ENCODE measurements around the gene STARD13. TPM values are rescaled to one million over a fixed set of nuclear protein-coding genes. Genes with fewer than 3 reads are reported as not detected.
A peak's percentile ranks its signal among the peaks of the same experiment; 100 is the strongest.

Gene STARD13
- polyA plus RNA-seq, 1 donor (not counting 4 experiments of a cell fraction or from before 2014, with no cell fraction given) = 11.9 TPM

- H3K4me3 ChIP-seq (ENCODE audit: control insufficient read depth in 2 of 3, extremely low read depth in 1 of 3, insufficient read depth in 2 of 3, low read depth in 1 of 3, low read length in 3 of 3) = no peak overlapping the region
- DNase-seq (ENCODE audit: low read depth, low spot score) = no peak
- H2AFZ ChIP-seq (ENCODE audit: control insufficient read depth, low read length) = no peak overlapping the region
- FAIRE-seq = no peak
- H3K79me2 ChIP-seq (ENCODE audit: control insufficient read depth, insufficient read depth, low read length) = peaks cover 64% of the 10 kb centered on the region
- H3K27me3 ChIP-seq (ENCODE audit: control insufficient read depth, extremely low read depth, insufficient read depth, low read length) = no peaks in the 10 kb centered on the region
- H3K9me1 ChIP-seq (ENCODE audit: control insufficient read depth, extremely low read depth, insufficient read depth, low read length) = no peaks in the 10 kb centered on the region
- H3K9ac ChIP-seq (ENCODE audit: control insufficient read depth, extremely low read depth, insufficient read depth, low read length) = no peak overlapping the region
- no peaks in the 10 kb centered on the region for H4K20me1 ChIP-seq (ENCODE audit: control insufficient read depth, extremely low read depth, insufficient read depth, low read length)
- H3K27ac ChIP-seq (ENCODE audit: control insufficient read depth, insufficient read depth, low read length) = peak overlapping the region; percentile 3
- H3K36me3 ChIP-seq (ENCODE audit: control insufficient read depth in 2 of 2, extremely low read depth in 1 of 2, insufficient read depth in 2 of 2, low read length in 2 of 2) = peaks cover 1 to 11% of the 10 kb centered on the region in 2 experiments
- dilution Hi-C loops (cut with MboI; ENCODE audit: extremely low pct_ligation_motif_present, low sequenced_read_pairs) = no loop called here
- H3K4me2 ChIP-seq (ENCODE audit: control insufficient read depth, extremely low read depth, insufficient read depth, low read depth, low read length) = no peak overlapping the region
- TF ChIP-seq EZH2 (IDR thresholded peaks at IDR 0.05; ENCODE audit: low read length) = no peak
- no peak for TF ChIP-seq CTCF (optimal IDR thresholded peaks at IDR 0.05 in 1 of 3, IDR thresholded peaks at IDR 0.05 in 1 of 3, conservative IDR thresholded peaks at IDR 0.05 in 1 of 3; ENCODE audit: extremely low read depth in 1 of 3, insufficient read depth in 2 of 3, low read length in 3 of 3)
- H3K4me1 ChIP-seq (ENCODE audit: control insufficient read depth, extremely low read depth, insufficient read depth, low read length) = peaks cover 26% of the 10 kb centered on the region
- H3K9me3 ChIP-seq (ENCODE audit: control insufficient read depth, low read depth, low read length) = no peaks in the 10 kb centered on the region
These were observed 25.1 kb downstream of the STARD13 start for GRCh38 chr13:33260168-33261098.

GRCh38 chr13:33259296-33259695, 26.3 kb downstream of the STARD13 start:
- no peaks in the 10 kb centered on the region for H4K20me1 ChIP-seq (ENCODE audit: control insufficient read depth, extremely low read depth, insufficient read depth, low read length)
- no peak overlapping the region for H3K4me3 ChIP-seq (ENCODE audit: control insufficient read depth in 2 of 3, extremely low read depth in 1 of 3, insufficient read depth in 2 of 3, low read depth in 1 of 3, low read length in 3 of 3)
- no peak for DNase-seq (ENCODE audit: low read depth, low spot score)
- no peaks in the 10 kb centered on the region for H3K9me3 ChIP-seq (ENCODE audit: control insufficient read depth, low read depth, low read length)
- H3K9ac ChIP-seq (ENCODE audit: control insufficient read depth, extremely low read depth, insufficient read depth, low read length) = no peak overlapping the region
- no peaks in the 10 kb centered on the region for H3K9me1 ChIP-seq (ENCODE audit: control insufficient read depth, extremely low read depth, insufficient read depth, low read length)
- TF ChIP-seq CTCF (optimal IDR thresholded peaks at IDR 0.05 in 1 of 3, IDR thresholded peaks at IDR 0.05 in 1 of 3, conservative IDR thresholded peaks at IDR 0.05 in 1 of 3; ENCODE audit: extremely low read depth in 1 of 3, insufficient read depth in 2 of 3, low read length in 3 of 3) = no peak
- no peak for TF ChIP-seq EZH2 (IDR thresholded peaks at IDR 0.05; ENCODE audit: low read length)
- H3K4me1 ChIP-seq (ENCODE audit: control insufficient read depth, extremely low read depth, insufficient read depth, low read length) = peaks cover 26% of the 10 kb centered on the region
- H3K4me2 ChIP-seq (ENCODE audit: control insufficient read depth, extremely low read depth, insufficient read depth, low read depth, low read length) = no peak overlapping the region
- peaks cover 68% of the 10 kb centered on the region for H3K79me2 ChIP-seq (ENCODE audit: control insufficient read depth, insufficient read depth, low read length)
- dilution Hi-C loops (cut with MboI; ENCODE audit: extremely low pct_ligation_motif_present, low sequenced_read_pairs) = no loop called here
- no peak overlapping the region for H2AFZ ChIP-seq (ENCODE audit: control insufficient read depth, low read length)
- peaks cover 3 to 9% of the 10 kb centered on the region in 2 experiments for H3K36me3 ChIP-seq (ENCODE audit: control insufficient read depth in 2 of 2, extremely low read depth in 1 of 2, insufficient read depth in 2 of 2, low read length in 2 of 2)
- H3K27ac ChIP-seq (ENCODE audit: control insufficient read depth, insufficient read depth, low read length) = no peak overlapping the region
- H3K27me3 ChIP-seq (ENCODE audit: control insufficient read depth, extremely low read depth, insufficient read depth, low read length) = no peaks in the 10 kb centered on the region
- FAIRE-seq = no peak
